Heart left ventricle (tissue), 16 donors: ENCODE data around the gene GALR3. TPM values are rescaled to one million over a fixed set of nuclear protein-coding genes. Genes with fewer than 3 reads are reported as not detected.
A peak's percentile ranks its signal among the peaks of the same experiment; 100 is the strongest.

Experiments
- ATAC-seq, 4 donors: fragments of 200-7000 bp; cut with Tn5 transposase; one replicate each; pipeline ENCODE4 v1.9.1; 2020 to 2022; ENCODE audit warnings: moderate library complexity in 4 of 4, mild to moderate bottlenecking in 3 of 4, moderate number of reproducible peaks in 1 of 4
- DNase-seq, 5 donors: peaks; one replicate each; pipeline ENCODE4 v3.0.0-alpha.2; 2020
- H3K27ac ChIP-seq, 12 donors: fragments of 200-600 bp; sonication (generic) in 4 of 12; one replicate each; pipeline versions ENCODE4 v1.5.0 to v1.8.0; 2016 to 2022; ENCODE audit warnings: mild to moderate bottlenecking in 2 of 12
- H3K27me3 ChIP-seq, 9 donors: fragments of 200-600 bp; sonication (generic) in 2 of 9; one replicate each; pipeline versions ENCODE4 v1.5.1 to v1.8.0; 2016 to 2022; ENCODE audit warnings: mild to moderate bottlenecking in 3 of 9
- H3K36me3 ChIP-seq, 9 donors: fragments of 200-600 bp; sonication (generic) in 2 of 9; one replicate each; pipeline versions ENCODE4 v1.5.0 to v1.8.0; 2018 to 2022; ENCODE audit warnings: mild to moderate bottlenecking in 2 of 9
- H3K4me1 ChIP-seq, 12 donors: fragments of 200-600 bp; sonication (generic) in 4 of 12; one replicate each; pipeline versions ENCODE4 v1.5.0 to v1.8.0; 2016 to 2022; ENCODE audit warnings: mild to moderate bottlenecking in 3 of 12
- H3K4me3 ChIP-seq, 12 donors: fragments of 200-600 bp; sonication (generic) in 4 of 12; one replicate each; pipeline versions ENCODE4 v1.5.0 to v1.8.0; 2017 to 2022; ENCODE audit warnings: mild to moderate bottlenecking in 9 of 12, moderate library complexity in 4 of 12
- H3K9me3 ChIP-seq, 12 donors: fragments of 200-600 bp; sonication (generic) in 4 of 12; one replicate each; pipeline versions ENCODE4 v1.5.0 to v1.8.0; 2016 to 2022; ENCODE audit warnings: mild to moderate bottlenecking in 1 of 12
- POLR2A ChIP-seq, 2 donors: fragments of 450-650 bp; IDR thresholded peaks; one replicate each; pipeline ENCODE4 v1.6.1; 2017; ENCODE audit warnings: antibody characterized with exemption in 2 of 2, mild to moderate bottlenecking in 2 of 2, moderate library complexity in 2 of 2
- WGBS, 4 donors: extraction: QIAGEN DNeasy Blood & Tissue Kit in 2 of 4; methylation state at CpG; one replicate each; pipeline versions ENCODE4 v1.1.5 to v1.1.7; 2013 to 2018; 5-methylcytosine and 5-hydroxymethylcytosine counted together
- intact Hi-C, 10 donors: fragments of 100-400 bp; cut with DNase I; formaldehyde crosslinking; loops; one replicate each; pipeline versions ENCODE4 v1.11.1 to v1.14.2; 2022
- polyA plus RNA-seq, 2 donors: library from polyadenylated mRNA; stranded (reverse); fragments of 200-250 nt; gene quantifications; one replicate each; pipeline ENCODE4 v1.2.3, GENCODE V29; 2013
- total RNA-seq, 9 donors: library from RNA; depleted of rRNA in 2 of 9; stranded (reverse); fragments of >200 nt in 2 of 9; fragmentation: NEBNext Ultra II Directional in 3 of 9; extraction: Animal tissue kit (Norgen Biotek cat#: 25700) in 3 of 9; gene quantifications; one replicate each; pipeline versions ENCODE4 v1.1.0 to v1.2.4, GENCODE V29; 2016 to 2023
- TF ChIP-seq, protein P1 (sequence below), 12 donors: fragments of 200-600 bp; sonication (generic) in 4 of 12; IDR thresholded peaks; one replicate each; pipeline versions ENCODE4 v1.5.0 to v1.8.0; 2018 to 2022; ENCODE audit warnings: antibody characterized with exemption in 12 of 12, mild to moderate bottlenecking in 5 of 12
- donor health status: ischemic (EF 13 %, LVEDD 7.1; RV severe dilation, severe dysfunction).
- donor health status: healthy with polysubstance abuse.
- donor health status: DM: no; HTN: yes; CAD: no.
- donor health status: DM: no; HTN: no; CAD: no.
- donor health status: ischemic (EF 25% LVEDD 6.9; RV normal size, moderate dysfunction).
- donor health status: ischemic (EF 25% LVEDD 5.7; RV mildly dilated, moderate dysfunction).
- donor health status: healthy.
- donor health status: DM: yes; HTN: yes; CAD: no.
- donor health status: ischemic (EF 35%, LVEDD 5.7; RV mildly dilated, moderate dysfunction).
- donor health status: nonischemic (EF 11% LVEDD 7.7; RV severe dilation, severe dysfunction).
- donor health status: DM: yes; HTN: yes; CAD: no.
- donor health status: PGD.
- donor health status: ischemic (EF 29% LVEDD 5.4; RV normal size, mild dysfunction).
- donor health status: nonischemic (EF 23%, LVEDD 6.1; RV moderate dilation, normal function).

GALR3 gene
- total and polyA plus RNA-seq, 11 donors = not detected

- intact Hi-C loops = loop anchor here in 3 of 10 donors (2.0 to 10.0 kb wide), 3 partner anchors 47 to 53 kb away; no protein-coding TSS in a partner anchor
- Histone ChIP-seq H3K9me3 (no peaks in the 10 kb centered on the region), H3K27ac (peak overlapping the region in 4 of 12 donors; percentile 40 to 69 (median 52)), H3K4me3 (peak overlapping the region; percentile 54 to 83 (median 66)), H3K36me3 (no peaks in the 10 kb centered on the region), H3K27me3 (peaks cover 0 to 2% (median 0%) of the 10 kb centered on the region in 9 donors), H3K4me1 (peaks cover 0 to 42% (median 19%) of the 10 kb centered on the region in 12 donors)
- ATAC-seq (no peak), DNase-seq (no peak)
- 7 to 8% (median 8%) methylated on average over 13 of the region's 13 CpGs for WGBS, 4 donors
- TF ChIP-seq, protein P1, sequence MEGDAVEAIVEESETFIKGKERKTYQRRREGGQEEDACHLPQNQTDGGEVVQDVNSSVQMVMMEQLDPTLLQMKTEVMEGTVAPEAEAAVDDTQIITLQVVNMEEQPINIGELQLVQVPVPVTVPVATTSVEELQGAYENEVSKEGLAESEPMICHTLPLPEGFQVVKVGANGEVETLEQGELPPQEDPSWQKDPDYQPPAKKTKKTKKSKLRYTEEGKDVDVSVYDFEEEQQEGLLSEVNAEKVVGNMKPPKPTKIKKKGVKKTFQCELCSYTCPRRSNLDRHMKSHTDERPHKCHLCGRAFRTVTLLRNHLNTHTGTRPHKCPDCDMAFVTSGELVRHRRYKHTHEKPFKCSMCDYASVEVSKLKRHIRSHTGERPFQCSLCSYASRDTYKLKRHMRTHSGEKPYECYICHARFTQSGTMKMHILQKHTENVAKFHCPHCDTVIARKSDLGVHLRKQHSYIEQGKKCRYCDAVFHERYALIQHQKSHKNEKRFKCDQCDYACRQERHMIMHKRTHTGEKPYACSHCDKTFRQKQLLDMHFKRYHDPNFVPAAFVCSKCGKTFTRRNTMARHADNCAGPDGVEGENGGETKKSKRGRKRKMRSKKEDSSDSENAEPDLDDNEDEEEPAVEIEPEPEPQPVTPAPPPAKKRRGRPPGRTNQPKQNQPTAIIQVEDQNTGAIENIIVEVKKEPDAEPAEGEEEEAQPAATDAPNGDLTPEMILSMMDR (IDR thresholded peaks at IDR 0.05) = no peak
- no peak for TF ChIP-seq POLR2A (IDR thresholded peaks at IDR 0.05)
Measured at GRCh38 chr22:37801946-37802309, 21.3 kb upstream of the GALR3 start.

GRCh38 chr22:37802310-37803194 is 20.6 kb upstream of the GALR3 start:
- intact Hi-C loops = loop anchor here in 3 of 10 donors (2.0 to 10.0 kb wide), 3 partner anchors 48 to 54 kb away; no protein-coding TSS in a partner anchor
- H3K9me3 ChIP-seq = no peaks in the 10 kb centered on the region
- ATAC-seq (peak in 3 of 4 donors; percentile 16 to 29 (median 26)), DNase-seq (peak; percentile 71 to 80 (median 73))
- no peak for TF ChIP-seq POLR2A (IDR thresholded peaks at IDR 0.05)
- 3 to 11% (median 4%) methylated on average over 19 to 63 of the region's 63 CpGs for WGBS, 4 donors
- H3K27ac ChIP-seq = peak overlapping the region in 7 of 12 donors; percentile 40 to 69 (median 53)
- H3K4me1 ChIP-seq = peaks cover 0 to 43% (median 21%) of the 10 kb centered on the region in 12 donors
- no peaks in the 10 kb centered on the region for H3K36me3 ChIP-seq
- H3K27me3 ChIP-seq = peaks cover 0 to 2% (median 0%) of the 10 kb centered on the region in 9 donors
- H3K4me3 ChIP-seq = peak overlapping the region; percentile 54 to 83 (median 66)

GRCh38 chr22:37803195-37803638 is 20.0 kb upstream of the GALR3 start:
- Histone ChIP-seq H3K27ac (peak overlapping the region in 1 of 12 donors; percentile 69), H3K36me3 (no peaks in the 10 kb centered on the region), H3K27me3 (peaks cover 0 to 2% (median 0%) of the 10 kb centered on the region in 9 donors), H3K9me3 (no peaks in the 10 kb centered on the region), H3K4me1 (peaks cover 0 to 48% (median 24%) of the 10 kb centered on the region in 12 donors), H3K4me3 (peak overlapping the region in 9 of 12 donors; percentile 57 to 83 (median 69))
- no peak for TF ChIP-seq POLR2A (IDR thresholded peaks at IDR 0.05)
- TF ChIP-seq, protein P1 (IDR thresholded peaks at IDR 0.05) = no peak
- DNase-seq (no peak), ATAC-seq (no peak)
- 42 to 56% (median 49%) methylated on average over 16 of the region's 16 CpGs for WGBS, 4 donors
- intact Hi-C loops = loop anchor here in 3 of 10 donors (2.0 to 10.0 kb wide), 3 partner anchors 48 to 54 kb away; no protein-coding TSS in a partner anchor

- Histone ChIP-seq H3K4me1 (peaks cover 0 to 53% (median 29%) of the 10 kb centered on the region in 12 donors), H3K36me3 (no peaks in the 10 kb centered on the region), H3K4me3 (peak overlapping the region in 5 of 12 donors; percentile 65 to 85 (median 79)), H3K9me3 (no peaks in the 10 kb centered on the region), H3K27me3 (peaks cover 0 to 2% (median 0%) of the 10 kb centered on the region in 9 donors), H3K27ac (peak overlapping the region in 5 of 12 donors; percentile 89 to 96 (median 93))
- TF ChIP-seq, protein P1 (IDR thresholded peaks at IDR 0.05) = no peak
- no peak for TF ChIP-seq POLR2A (IDR thresholded peaks at IDR 0.05)
- intact Hi-C loops = loop anchor here in 4 of 10 donors (2.0 to 10.0 kb wide), 4 partner anchors 49 to 55 kb away; no protein-coding TSS in a partner anchor
- DNase-seq = no peak
- WGBS, 4 donors = 57 to 76% (median 65%) methylated on average over 30 to 34 of the region's 34 CpGs
- ATAC-seq = no peak
Measured at GRCh38 chr22:37803639-37804351, 19.4 kb upstream of the GALR3 start.
